Activated T-helper 1 cell treated with anti-CD3 and anti-CD28 coated beads, Interleukin-2, amount 50 U/mL, for 16 hours (primary cell): ENCODE measurements around the gene COPS2.
"Not testable (repeated sequence)": the region's sequence is repeated elsewhere in the genome, so short reads cannot be mapped to it uniquely, and the experiment has no call there.

Experiments used
- DNase-seq, 2 donors: peaks; one replicate each; pipeline ENCODE4 v3.0.0-alpha.2; 2020; ENCODE audit warnings: low read depth in 1 of 2, low spot score in 1 of 2

The COPS2 gene

GRCh38 chr15:49110158-49110944 is 45.0 kb downstream of the COPS2 start:
- DNase-seq = no peak

DNA sequence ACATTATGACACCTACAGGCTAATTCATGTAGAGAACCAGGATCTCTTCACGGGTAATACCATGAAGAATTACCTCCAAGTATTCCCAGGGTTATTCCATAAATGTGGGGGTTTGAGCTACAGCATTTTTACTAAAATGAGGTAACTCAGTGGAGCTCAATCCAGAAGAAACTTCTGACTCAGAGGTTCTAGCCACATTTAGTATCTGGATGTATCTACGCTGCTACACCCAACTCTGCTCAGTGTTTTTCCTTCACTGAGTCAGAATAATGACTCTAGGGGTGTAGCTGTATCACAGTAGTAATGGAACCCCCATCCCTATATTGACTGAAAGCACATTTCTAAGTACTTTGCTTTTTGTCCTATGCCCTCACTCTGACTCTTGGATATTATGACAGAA is 52.4 kb downstream of the COPS2 start:
- no peak for DNase-seq

- DNase-seq = no peak
Measured at GRCh38 chr15:49101536-49101935, 53.9 kb downstream of the COPS2 start.

GRCh38 chr15:49096090-49096750 is 59.2 kb downstream of the COPS2 start:
- no peak for DNase-seq

GRCh38 chr15:49094923-49095322 is 60.5 kb downstream of the COPS2 start:
- no peak for DNase-seq

GRCh38 chr15:49093252-49094105 is 61.9 kb downstream of the COPS2 start:
- no peak for DNase-seq

DNA sequence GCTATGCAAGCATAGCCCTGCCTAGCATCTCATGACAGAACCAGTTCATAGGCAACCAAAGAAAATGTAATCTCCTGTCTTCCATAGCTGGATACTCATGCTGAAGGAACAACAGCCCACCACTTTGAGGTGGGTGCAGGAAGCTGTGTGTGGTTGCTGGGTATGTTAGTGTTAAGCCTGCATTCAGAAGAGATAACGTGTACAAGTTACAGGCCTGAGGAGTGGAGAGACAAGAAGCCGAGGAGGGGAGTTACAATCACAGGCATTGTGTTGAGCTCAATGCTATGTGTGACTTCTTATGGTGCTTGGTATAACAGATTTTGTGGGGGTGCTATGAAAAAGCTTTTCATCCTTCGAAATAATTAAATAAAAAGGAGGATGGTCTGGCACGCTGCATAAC is 66.4 kb downstream of the COPS2 start:
- no peak for DNase-seq

DNA sequence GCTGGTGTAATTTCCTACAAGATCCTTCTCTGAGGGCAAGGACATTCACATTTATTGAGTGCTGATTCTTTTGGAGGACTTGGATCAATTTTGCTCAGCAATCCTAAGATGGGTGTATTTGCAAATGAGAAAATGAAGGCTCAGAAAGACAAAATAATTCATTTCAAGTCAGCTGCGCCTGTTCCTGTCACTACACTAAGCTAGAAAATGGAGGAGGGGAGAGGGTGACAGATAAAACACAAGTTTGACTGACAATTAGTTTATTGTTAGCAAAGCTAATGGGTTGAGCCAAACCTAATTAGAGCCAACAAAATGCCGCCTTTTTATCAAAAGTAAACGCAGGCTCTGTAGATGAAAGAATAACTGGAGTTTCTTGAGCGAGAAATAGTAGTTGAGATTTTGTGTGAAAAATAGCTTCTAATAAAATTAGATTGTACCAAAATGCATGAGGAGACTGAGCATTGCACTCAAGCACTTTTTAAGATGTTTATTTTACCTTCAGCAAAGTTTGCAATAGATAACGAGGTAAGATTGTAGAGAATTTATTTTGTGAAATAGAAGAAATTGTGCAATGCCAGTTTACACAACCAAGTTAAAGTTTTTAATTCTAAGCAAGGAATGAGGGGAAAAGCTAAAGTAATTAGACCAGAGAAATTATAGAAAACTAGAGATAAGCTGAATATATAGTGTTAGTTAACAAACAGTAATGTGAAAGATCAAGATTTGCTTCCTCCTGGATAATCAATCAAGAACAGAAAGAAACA is 69.5 kb downstream of the COPS2 start:
- no peak for DNase-seq

- DNase-seq = no peak
Measured at GRCh38 chr15:49084285-49084570, 71.2 kb downstream of the COPS2 start.

GRCh38 chr15:49083401-49084284 is 71.8 kb downstream of the COPS2 start:
- DNase-seq = no peak

GRCh38 chr15:49082960-49083359 is 72.4 kb downstream of the COPS2 start:
- DNase-seq = no peak

DNA sequence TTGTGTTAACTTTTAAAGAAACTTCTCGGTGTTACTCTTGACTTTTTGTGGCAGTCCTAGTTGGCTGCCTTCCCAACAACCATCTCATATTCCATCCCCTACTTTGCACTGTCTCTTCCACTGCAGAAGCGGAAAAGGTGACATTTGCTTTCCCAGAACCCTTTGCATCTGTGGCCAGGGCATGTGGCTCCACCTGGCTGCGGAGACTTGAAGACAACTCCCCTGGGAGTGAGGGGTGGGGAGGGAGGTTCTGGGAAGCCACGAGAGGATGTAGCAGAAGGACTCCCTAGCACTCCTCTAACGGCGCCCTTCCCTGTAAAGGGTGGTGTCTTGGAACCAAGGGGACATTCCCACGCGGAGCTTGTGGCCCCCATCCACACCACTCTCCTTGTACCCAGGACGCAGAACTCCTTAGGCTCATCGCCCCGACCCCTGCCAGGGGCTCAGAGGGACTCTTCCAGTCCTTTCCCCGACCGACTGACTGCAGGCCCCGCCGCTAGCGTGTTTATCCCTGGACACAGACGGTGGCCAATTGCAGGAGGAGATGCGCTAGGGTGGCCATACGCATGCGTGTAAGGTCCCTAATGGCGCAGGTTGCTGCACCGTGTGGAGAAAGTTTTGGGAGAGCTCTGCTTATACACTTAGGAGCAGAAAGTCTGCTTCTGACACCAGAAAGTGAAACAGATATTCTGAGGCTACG is 75.9 kb downstream of the COPS2 start:
- no peak for DNase-seq

GRCh38 chr15:49075881-49076280 is 79.5 kb downstream of the COPS2 start:
- DNase-seq = no peak

DNA sequence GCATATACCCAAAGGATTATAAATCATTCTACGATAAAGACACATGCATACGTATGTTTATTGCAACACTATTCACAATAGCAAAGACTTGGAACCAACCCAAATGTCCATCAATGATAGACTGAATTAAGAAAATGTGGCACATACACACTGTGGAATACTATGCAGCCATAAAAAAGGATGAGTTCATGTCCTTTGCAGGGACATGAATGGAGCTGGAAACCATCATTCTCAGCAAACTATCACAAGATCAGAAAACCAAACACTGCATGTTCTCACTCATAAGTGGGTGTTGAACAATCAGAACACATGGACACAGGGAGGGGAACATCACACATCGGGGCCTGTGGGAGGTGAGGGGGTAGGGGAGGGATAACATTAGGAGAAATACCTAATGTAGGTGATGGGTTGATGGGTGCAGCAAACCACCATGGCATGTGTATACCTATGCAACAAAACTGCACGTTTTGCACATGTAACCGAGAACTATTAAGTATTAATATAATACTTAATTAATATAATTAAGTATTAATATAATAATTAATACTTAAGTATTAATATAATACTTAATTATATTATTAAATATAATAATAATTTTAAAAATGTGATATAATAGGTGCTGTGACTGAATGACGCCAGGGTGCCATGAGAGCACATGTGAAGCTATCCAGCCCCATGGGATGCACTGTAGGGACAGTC is 80.7 kb downstream of the COPS2 start:
- not testable (repeated sequence) for DNase-seq
